ENCODE measurements around the gene NAB2.

NAB2 gene

DNA sequence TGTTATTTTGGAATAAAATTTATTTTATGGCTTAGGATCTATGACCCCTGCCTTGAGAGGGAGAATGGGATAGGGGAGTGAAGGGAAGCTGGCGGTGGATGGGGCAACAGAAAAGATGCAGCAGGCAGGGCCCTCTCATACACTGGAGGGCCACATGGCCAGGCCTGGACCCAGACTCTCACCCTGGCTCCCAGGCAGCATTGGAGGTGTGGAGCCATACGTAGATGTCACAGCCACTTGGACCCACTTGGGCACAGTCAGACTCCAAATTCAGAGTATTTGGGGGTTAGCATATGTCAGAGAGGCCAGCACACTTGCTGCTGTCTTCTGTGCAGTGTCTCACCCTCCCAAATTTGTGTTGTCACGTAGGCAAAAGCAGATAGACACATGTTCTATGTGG lies 6.5 kb downstream of the NAB2 start:
- H3K36me3 ChIP-seq (ENCODE audit: insufficient read depth, low read length), result peaks cover 3% of the 10 kb centered on the region; the same call in 1 of the 2 replicates
- H3K9me3 ChIP-seq (ENCODE audit: control insufficient read depth, insufficient read depth, low read length), result no peaks in the 10 kb centered on the region
- no peak overlapping the region for H3K9ac ChIP-seq (ENCODE audit: low read depth, low read length)
- peaks cover 26% of the 10 kb centered on the region for H3K4me1 ChIP-seq (ENCODE audit: insufficient read depth, low read length)

DNA sequence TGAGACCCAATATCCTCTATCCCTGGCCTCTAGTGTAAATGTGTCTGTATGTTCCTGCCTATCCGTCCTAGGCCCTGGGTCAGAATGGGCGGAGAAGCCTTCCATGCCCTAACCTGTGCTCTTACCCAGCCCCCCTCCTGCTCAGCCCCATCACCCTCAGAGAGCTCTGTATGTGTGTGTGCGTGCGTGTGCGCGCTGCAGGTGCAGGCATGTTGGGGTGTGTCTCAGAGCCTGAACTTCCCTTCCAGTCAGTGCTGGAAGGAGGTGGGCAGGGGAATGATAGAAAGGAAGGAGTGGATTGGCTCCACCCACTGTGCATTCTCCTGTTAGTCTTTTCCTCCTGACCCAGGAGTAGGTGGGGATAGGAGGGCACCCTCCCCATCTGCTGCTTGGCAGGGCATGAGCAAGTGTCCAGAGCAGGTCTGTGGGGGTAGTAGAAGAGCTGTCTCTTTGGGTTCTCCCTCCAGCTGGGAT lies 7.2 kb downstream of the NAB2 start:
- Histone ChIP-seq H3K36me3 (ENCODE audit: insufficient read depth, low read length) (peaks cover 3% of the 10 kb centered on the region; the same call in 1 of the 2 replicates), H3K9me3 (ENCODE audit: control insufficient read depth, insufficient read depth, low read length) (no peaks in the 10 kb centered on the region), H3K4me1 (ENCODE audit: insufficient read depth, low read length) (peaks cover 26% of the 10 kb centered on the region), H3K9ac (ENCODE audit: low read depth, low read length) (no peak overlapping the region)

DNA sequence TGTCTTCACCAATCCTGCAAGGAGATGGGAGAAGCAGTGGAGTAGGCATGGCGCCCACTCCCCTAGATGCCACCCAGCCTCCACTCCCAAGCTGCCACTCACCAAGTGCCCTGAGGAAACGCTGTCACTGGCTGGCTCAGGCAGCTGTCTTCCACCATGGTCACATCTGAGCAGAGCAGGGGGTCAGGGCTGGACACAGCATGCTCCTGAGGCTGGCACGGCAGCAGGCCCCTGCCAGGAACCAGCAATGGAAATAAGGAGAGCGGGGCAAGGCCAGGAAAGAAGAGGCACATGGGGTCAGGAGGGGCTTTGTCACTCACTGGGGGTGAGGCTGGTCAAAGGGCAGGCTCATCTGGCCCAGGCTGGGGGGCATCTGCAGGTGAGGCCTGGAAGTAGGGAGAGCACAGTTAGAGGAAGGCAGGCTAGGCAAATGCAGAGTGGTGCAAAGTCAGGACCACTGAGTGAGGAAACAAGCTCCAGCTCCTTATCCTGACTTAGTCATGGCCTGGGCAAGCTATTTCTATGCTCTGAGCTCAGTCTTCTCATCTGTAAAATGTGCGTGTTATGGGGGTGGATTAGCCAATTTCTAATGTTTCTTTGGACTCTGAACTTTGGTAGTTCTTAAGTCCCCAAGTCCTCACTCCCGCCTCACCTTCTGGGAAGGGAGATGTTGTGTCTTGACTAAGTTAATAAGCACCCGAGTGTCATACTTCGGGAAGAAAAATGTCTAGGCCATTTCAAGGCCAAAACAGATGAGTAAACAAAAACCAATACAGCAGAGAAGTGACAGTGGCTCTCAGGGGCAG lies 8.0 kb downstream of the NAB2 start:
- H3K36me3 ChIP-seq (ENCODE audit: insufficient read depth, low read length), result peaks cover 3% of the 10 kb centered on the region; the same call in 1 of the 2 replicates
- no peak overlapping the region for H3K9ac ChIP-seq (ENCODE audit: low read depth, low read length)
- H3K9me3 ChIP-seq (ENCODE audit: control insufficient read depth, insufficient read depth, low read length), result no peaks in the 10 kb centered on the region
- peaks cover 26% of the 10 kb centered on the region for H3K4me1 ChIP-seq (ENCODE audit: insufficient read depth, low read length)

DNA sequence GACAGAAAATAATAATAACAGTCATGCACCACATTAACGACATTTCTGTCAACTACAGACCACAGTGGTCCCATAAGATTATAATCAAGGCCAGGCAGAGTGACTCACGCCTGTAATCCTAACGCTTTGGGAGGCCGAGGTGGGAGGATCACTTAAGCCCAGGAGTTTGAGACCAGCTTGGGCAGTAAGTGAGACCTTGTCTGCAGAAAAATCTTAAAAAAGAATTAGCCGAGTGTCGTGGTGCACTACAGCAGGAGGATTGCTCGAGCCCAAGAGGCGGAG lies 8.6 kb downstream of the NAB2 start:
- Histone ChIP-seq H3K36me3 (ENCODE audit: insufficient read depth, low read length) (peaks cover 3% of the 10 kb centered on the region; the same call in 1 of the 2 replicates), H3K9me3 (ENCODE audit: control insufficient read depth, insufficient read depth, low read length) (no peaks in the 10 kb centered on the region), H3K4me1 (ENCODE audit: insufficient read depth, low read length) (peaks cover 26% of the 10 kb centered on the region), H3K9ac (ENCODE audit: low read depth, low read length) (no peak overlapping the region)

DNA sequence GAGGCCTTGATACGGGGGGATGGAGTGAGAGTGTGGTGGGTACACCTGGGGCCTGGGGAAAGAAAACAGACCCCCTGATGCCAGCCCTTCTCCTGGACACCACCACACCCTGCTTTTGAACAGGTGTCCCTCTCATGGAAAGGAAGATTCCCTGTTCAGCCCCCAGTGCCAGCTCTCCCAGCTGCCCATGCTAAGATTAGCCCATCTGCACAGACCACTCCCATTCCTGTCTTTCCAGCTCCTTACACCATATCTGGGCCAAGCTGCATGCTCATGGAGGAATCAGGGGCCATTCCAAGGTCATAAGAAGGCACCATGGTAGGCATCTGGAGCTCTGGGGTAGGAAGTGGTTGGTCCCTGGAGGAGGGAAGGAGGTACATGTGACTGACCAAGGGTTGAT lies 9.6 kb downstream of the NAB2 start:
- Histone ChIP-seq H3K4me1 (ENCODE audit: insufficient read depth, low read length) (peaks cover 21% of the 10 kb centered on the region), H3K9ac (ENCODE audit: low read depth, low read length) (no peak overlapping the region), H3K9me3 (ENCODE audit: control insufficient read depth, insufficient read depth, low read length) (no peaks in the 10 kb centered on the region), H3K36me3 (ENCODE audit: insufficient read depth, low read length) (peaks cover 3% of the 10 kb centered on the region; the same call in 1 of the 2 replicates)

DNA sequence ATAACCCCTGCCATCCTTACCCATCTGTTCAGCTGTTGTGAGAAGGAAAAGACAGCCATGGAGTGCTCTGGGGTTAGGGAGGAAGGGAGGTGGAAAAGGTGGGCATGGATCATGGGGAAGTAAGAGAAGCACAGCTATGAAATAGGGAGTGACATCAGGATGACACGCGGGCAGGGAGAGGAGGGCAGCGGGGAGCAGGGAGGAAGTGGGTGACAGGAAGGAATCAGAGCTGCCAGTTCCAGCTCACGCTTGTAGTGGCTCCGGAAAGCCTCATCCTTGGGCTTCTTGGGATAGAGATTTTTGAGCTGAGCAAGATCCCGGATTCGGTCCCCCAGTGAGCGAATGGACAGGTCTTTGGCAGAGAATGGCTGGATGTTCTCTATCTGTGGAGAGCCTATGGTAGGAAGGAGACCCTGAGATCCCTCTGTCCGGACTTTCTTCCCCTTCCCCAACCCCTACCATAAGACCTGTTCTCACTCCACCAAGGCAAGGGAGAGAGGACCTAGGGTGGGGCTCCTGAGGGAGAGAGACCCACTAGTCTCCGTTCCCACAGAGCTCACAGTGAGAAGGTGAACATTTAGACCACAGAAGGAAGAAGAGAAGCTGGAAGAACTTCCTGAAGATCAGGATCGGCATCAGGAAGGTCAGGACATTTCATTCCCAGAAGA lies 10.3 kb downstream of the NAB2 start:
- no peaks in the 10 kb centered on the region for H3K9me3 ChIP-seq (ENCODE audit: control insufficient read depth, insufficient read depth, low read length)
- peaks cover 3% of the 10 kb centered on the region; the same call in 1 of the 2 replicates for H3K36me3 ChIP-seq (ENCODE audit: insufficient read depth, low read length)
- H3K4me1 ChIP-seq (ENCODE audit: insufficient read depth, low read length), result peaks cover 19% of the 10 kb centered on the region
- no peak overlapping the region for H3K9ac ChIP-seq (ENCODE audit: low read depth, low read length)

DNA sequence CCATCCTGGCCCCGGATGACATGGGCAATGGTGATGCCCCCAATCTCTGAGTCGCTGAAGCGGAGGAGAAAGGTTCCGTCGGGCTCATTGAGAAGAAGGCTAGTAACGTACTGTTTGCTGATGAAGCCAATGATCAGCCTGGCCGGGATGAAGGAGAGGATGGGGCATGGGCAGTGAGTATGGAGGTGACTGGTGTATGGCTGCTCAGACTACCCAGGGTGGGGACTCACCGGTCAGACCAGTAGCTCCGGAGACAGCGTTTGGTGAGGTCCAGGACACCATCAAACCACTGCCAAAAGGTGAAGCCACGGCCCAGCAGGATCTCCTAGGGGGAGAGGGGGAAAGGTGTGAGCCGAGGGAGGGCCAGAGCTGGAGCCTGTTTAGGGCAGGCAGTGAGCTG lies 10.9 kb downstream of the NAB2 start:
- peaks cover 16% of the 10 kb centered on the region for H3K4me1 ChIP-seq (ENCODE audit: insufficient read depth, low read length)
- H3K9me3 ChIP-seq (ENCODE audit: control insufficient read depth, insufficient read depth, low read length), result no peaks in the 10 kb centered on the region
- no peak overlapping the region for H3K9ac ChIP-seq (ENCODE audit: low read depth, low read length)
- H3K36me3 ChIP-seq (ENCODE audit: insufficient read depth, low read length), result peaks cover 3% of the 10 kb centered on the region; the same call in 1 of the 2 replicates

DNA sequence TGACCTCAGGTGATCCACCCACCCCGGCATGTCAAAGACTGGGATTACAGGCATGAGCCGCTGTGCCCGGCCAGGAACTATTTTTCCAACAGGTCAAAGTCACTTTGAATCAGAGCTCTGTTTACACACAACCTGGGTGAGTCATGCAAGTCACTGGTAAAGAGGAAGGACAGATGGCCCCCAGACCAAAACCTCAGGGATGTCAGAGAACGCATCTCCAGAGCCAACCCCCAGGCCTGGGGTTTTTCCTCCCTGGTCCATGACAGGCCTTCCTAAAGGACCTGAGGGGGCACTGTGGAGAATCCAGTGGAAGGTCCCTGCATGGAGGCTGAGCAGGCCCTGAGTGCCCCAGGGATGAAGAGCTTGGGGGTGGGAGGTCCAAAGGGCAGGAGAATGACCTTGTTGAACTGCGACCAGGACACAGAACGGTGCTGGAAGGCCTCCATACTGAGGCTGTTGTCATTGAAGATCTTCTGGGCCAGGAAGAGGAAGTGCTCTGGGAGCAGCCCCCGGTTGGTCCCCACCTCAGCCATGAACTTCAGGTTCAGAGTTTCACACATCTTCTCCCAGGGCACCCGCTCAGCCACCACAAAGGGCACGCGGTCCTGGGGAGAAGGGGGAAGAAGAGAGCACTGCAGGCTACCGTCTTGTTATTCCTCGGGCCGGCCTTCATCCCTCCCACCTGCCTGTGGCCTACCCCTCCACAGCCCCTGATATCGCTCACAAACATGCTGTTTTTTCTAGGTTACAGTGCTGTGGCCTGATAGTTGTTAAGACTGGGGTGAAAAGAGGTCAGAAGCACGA lies 13.2 kb downstream of the NAB2 start:
- Histone ChIP-seq H3K9ac (ENCODE audit: low read depth, low read length) (no peak overlapping the region), H3K4me1 (ENCODE audit: insufficient read depth, low read length) (no peaks in the 10 kb centered on the region), H3K36me3 (ENCODE audit: insufficient read depth, low read length) (peaks cover 3% of the 10 kb centered on the region; the same call in 1 of the 2 replicates), H3K9me3 (ENCODE audit: control insufficient read depth, insufficient read depth, low read length) (no peaks in the 10 kb centered on the region)

DNA sequence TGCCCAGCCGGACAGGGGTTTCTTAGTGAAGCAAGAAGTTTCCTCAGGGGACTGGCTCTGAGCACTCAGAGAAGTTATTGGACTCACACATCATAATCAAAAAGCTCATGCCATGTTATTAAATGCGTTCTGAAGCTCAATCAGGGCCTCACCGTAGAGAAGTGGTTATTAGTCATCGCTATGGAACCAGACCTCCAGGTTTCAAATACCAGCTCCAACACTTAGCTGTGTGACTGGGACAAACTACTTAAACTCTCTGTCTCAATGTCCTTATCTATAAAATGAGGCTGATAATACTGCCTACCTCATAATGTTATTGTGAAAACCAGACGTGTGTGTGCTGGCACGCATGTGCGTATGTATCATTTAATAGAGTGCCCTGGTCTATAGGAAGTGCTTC lies 14.9 kb downstream of the NAB2 start:
- Histone ChIP-seq H3K9me3 (ENCODE audit: control insufficient read depth, insufficient read depth, low read length) (no peaks in the 10 kb centered on the region), H3K9ac (ENCODE audit: low read depth, low read length) (no peak overlapping the region), H3K4me1 (ENCODE audit: insufficient read depth, low read length) (no peaks in the 10 kb centered on the region), H3K36me3 (ENCODE audit: insufficient read depth, low read length) (no peaks in the 10 kb centered on the region)

DNA sequence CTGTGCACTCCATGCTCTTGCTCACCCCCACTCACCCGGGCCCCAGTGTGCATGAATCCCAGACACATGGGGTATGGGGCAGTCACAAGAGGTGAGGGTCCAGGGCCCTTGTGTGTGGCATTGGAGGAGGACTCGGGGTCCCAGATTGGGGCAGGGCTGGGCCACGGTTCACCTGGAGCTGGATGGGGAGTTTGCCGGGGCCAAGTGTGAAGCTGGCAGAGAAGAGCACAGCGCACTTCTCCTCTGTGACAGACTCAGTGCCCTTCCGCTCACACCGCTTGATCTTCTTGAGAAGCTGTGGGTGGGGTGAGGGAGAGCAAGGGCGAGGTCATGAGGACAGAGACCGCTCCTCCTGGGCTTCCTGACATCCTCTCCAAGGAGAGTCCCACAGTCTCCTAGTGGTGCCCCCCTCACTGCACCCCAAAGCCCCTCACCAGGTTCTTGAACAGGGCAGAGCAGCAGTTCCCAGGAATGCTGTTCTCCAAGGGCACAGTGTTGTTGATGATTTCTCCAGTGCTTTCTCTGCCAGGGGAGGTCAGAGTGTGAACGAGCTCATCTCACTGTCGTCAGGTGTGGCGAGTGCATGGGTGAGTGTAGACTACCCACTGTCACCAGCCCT lies 15.5 kb downstream of the NAB2 start:
- Histone ChIP-seq H3K4me1 (ENCODE audit: insufficient read depth, low read length) (no peaks in the 10 kb centered on the region), H3K36me3 (ENCODE audit: insufficient read depth, low read length) (no peaks in the 10 kb centered on the region), H3K9me3 (ENCODE audit: control insufficient read depth, insufficient read depth, low read length) (no peaks in the 10 kb centered on the region), H3K9ac (ENCODE audit: low read depth, low read length) (no peak overlapping the region)

DNA sequence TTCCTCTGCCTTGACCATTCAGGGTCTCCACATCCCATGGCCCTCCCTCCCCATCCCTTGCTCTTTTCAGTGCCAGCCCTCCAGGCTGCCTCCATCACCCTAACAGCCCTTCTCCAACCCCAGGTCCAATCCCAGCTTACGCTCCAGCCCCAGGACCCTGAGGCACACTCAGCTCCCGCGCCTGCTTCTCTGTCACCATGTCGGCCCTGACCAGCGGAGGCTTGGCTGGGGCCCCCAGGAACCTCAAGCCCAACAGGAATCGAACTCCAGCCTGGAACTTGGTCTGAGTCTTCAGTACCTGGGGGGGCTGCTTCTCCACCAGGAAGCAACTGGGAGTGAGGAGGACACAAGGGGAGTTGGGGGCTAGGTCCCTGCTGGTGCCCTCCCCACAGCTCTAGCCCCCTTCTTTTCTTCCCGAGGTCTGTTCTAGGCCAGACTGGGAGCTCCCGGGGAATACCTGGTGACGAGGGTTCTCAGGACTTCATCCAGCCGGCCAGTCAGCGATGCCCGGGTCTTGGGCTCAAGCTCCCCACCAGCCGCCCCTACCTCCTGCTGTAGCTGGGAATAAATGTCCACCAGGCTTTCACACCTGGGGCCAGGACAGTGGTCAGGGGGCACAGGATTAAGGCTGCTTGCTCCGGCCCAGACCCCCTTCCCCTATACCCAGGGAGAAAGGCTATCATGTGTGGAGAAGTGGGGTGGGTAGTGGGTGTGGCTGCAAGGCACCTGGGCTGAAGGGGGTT lies 16.3 kb downstream of the NAB2 start:
- no peaks in the 10 kb centered on the region for H3K36me3 ChIP-seq (ENCODE audit: insufficient read depth, low read length)
- H3K9me3 ChIP-seq (ENCODE audit: control insufficient read depth, insufficient read depth, low read length), result no peaks in the 10 kb centered on the region
- H3K9ac ChIP-seq (ENCODE audit: low read depth, low read length), result no peak overlapping the region
- H3K4me1 ChIP-seq (ENCODE audit: insufficient read depth, low read length), result 0 out of 2 replicates have a peak, but pooled peaks cover 5% of the 10 kb centered on the region

DNA sequence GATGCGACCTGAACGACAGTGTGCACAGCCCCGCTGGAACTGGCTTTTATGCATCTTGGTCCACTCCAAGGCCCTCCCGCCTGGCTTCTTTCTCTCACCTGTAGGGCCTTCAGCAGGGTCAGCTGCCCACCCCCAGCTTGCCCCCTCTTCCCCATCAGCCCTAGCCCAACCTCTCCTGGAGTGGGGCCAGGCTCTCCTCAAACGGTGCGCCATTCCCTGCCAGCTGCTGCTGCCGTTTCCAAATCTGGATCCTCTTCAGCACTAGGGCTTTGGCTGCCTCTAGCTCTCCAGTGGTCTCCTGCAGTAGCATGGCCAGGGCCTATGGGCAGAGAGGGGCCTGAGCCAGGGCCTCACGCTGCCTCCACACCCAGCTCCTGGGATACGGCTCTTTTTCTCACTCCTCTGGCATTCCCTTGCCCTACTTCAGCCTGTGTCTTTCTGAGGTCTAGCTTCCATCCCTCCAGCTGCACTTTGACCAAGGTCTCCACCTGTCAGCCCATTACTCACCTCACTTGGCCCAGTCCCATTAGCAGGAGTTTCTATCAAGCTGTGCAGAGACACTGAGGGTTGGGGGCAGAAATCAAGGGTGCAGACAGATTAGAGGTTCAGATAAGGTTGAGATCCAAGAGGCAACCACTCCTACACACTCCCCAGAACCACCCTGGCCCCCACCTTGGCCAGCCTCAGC lies 17.3 kb downstream of the NAB2 start:
- Histone ChIP-seq H3K9ac (ENCODE audit: low read depth, low read length) (no peak overlapping the region), H3K9me3 (ENCODE audit: control insufficient read depth, insufficient read depth, low read length) (no peaks in the 10 kb centered on the region), H3K36me3 (ENCODE audit: insufficient read depth, low read length) (no peaks in the 10 kb centered on the region), H3K4me1 (ENCODE audit: insufficient read depth, low read length) (0 out of 2 replicates have a peak, but pooled peaks cover 5% of the 10 kb centered on the region)

DNA sequence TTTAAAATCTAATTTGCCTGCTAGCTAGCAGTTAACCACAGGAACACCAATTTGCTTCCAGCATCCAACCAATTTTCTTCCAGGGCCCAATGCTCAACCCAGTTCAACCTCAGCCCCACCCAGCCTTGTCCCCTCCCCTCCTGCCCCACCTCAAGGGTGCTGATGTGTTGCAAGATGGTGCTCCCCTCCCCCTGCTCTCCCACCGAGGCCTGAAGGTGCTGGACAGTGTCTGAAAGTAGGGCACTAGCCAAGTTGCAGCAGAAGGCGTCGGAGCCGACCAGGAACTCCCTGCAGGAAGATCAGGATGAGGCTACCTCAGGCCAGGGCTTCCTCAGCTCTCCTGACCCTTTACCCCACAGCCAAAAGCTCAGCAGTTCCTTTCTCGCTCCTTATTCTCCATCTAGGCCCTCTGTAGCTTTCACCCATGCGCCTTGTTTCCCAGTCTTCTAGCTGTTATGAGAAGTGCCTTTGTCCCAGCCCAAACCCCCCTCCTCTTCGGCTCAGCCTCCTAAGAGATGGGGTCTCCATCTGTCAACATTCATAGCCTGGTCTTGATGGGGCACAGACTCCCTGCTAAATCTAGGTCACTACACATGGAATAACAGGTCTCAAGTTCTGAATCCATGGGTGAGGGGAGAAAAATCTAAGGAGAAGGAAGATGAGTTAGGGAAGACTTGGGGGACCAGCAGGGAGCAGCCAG lies 18.7 kb downstream of the NAB2 start:
- no peaks in the 10 kb centered on the region for H3K36me3 ChIP-seq (ENCODE audit: insufficient read depth, low read length)
- H3K9ac ChIP-seq (ENCODE audit: low read depth, low read length), result no peak overlapping the region
- no peaks in the 10 kb centered on the region for H3K9me3 ChIP-seq (ENCODE audit: control insufficient read depth, insufficient read depth, low read length)
- 0 out of 2 replicates have a peak, but pooled peaks cover 5% of the 10 kb centered on the region for H3K4me1 ChIP-seq (ENCODE audit: insufficient read depth, low read length)

Data from ES-I3 (cell line).